ENCODE results near the gene NELFB. TPM values are rescaled to one million over a fixed set of nuclear protein-coding genes. Genes with fewer than 3 reads are reported as not detected.

The NELFB gene
- total RNA-seq, 1 donor from 2014 or later = 44.8 TPM

DNA sequence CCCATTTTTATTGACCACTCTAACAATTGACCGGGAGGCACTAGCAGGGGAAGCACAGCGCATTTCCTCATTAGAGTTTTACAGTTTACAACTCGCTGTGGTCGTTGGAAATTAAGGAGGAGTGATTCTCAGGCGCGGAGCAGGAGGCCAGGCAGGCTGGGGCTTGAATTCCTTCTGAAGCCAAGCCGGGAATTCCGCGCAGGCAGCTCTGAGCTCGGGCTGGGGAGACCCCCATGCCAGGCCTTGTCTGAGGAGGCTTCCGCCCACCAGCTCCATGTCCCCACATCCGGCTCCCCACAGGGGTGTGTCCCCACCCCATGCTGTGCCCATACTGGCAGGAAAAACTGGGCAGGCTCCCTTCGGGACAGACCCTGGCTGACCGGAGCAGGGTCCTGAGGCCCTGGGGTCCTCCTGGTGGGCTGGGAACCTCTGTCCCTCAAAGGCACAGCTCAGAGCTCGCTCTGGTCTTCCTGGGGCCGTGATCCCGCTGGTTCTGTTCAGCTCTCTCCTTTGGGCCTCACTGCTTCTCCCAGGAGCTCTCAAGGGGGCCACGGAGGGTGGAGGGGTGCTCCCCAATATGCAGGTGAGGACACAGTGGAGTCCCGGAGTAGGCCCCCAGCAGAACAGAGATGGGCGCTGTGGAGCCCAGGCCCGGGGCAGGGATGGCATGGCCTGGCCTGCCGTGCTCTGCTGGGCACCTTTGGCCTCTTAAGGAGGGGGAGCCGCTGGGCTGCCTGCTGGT is 48.2 kb downstream of the NELFB start:
- no peak for DNase-seq

DNA sequence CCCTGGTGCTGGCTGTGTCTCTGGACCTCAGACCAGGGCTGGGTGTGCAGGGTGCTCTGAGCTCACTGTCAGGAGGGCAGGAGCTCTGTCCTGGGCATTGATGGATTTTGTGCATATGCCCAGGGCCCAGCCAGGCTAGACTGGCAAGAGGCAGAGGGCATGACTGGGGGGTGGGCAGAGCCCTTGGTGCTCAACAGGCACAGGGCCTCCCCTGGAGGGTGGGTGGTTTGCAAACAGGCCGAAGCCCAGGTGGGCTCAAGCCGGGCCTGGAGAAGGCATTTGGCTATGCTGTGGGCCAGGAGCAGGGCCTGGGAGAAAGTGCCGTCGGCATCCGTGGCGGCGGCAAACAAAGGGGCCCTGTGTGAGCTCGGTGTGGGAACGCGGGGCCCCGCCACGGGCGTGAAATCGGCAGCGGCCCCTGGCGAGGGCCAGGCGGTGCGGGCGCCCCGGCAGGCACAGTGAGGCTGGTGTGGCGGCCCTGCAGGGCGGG is 48.8 kb downstream of the NELFB start:
- DNase-seq = no peak

DNA sequence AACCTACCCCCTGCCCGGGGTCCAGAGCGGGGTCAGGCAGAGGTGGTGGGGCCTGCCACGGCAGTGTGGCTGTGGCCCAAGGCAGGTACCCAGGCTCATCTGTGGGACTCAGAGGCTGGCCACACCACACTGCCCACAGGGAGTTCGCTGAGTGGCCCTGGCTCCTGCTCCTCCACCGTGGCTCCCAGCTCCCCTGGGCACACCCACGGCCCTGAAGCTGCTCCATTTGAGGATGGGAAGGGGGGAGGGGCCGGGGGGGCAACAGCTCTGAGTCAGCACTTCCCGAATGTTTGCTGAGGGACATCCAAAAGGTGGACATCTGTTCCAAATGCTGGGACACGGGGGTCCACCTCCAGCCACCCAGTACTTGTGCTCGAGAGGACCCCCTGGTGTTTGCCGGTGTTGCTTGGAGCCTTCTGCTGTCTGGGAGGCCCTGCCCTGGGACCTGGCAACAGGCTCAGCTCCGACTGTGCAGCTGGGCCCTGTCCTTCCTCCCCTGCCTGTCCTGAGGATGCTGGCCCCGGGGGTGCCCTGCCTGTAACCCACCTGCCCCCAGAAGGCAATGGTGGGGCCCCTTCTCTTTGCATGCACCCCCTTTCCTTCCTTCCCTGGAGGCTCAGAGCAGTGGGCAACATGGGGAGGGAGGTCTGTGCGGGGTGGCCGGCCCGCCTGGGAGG is 49.4 kb downstream of the NELFB start:
- no peak for DNase-seq

DNA sequence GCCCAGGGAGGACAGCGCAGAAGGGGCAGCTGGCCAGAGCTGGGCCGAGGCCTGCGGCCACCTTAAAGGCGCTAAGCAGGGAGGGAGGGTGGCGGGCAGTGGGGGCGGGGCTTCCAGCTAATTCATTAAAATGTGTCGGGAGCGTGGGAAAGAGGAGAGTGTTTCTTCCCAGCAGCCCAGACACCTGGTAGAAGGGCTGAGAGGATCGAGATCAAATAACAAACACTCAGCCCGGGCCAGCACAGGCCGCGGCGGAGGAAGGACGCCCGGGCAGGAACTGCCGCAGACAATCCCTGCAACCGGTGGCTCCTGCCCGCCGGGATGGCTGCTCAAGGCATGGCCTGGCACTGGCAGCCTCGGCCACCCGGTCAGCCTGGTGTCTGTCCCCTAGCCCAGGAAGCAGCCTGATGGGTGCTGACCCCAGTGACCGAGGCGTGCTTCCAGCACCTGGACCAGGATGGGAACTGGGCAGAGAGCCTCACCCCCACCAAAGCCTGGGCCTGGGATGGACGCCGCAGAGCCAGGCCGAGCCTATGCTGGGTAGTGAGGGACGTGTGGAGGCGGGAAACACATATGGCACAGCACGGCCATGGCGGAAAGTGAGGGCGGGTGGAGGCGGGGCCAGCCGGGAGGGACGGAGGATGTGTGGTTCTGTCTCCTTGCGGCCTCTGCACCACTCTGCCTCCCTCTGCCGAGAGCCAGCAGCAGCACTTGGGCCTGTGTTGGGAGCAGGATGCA is 50.1 kb downstream of the NELFB start:
- peak; percentile 69 for DNase-seq

DNA sequence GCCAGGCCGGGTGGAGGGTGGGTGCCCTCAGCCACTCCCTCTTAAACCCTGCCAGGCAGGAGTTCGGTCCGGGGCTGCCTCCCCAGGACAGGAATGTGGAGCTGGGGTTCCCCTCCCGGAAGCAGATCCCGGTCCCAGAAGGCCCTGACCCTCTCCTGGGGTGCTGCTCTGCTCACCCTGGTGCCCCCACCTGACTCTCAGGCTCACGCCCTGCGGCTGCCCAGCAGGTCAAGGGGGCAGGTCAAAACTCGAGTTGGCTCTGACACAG is 50.6 kb downstream of the NELFB start:
- no peak for DNase-seq

DNA sequence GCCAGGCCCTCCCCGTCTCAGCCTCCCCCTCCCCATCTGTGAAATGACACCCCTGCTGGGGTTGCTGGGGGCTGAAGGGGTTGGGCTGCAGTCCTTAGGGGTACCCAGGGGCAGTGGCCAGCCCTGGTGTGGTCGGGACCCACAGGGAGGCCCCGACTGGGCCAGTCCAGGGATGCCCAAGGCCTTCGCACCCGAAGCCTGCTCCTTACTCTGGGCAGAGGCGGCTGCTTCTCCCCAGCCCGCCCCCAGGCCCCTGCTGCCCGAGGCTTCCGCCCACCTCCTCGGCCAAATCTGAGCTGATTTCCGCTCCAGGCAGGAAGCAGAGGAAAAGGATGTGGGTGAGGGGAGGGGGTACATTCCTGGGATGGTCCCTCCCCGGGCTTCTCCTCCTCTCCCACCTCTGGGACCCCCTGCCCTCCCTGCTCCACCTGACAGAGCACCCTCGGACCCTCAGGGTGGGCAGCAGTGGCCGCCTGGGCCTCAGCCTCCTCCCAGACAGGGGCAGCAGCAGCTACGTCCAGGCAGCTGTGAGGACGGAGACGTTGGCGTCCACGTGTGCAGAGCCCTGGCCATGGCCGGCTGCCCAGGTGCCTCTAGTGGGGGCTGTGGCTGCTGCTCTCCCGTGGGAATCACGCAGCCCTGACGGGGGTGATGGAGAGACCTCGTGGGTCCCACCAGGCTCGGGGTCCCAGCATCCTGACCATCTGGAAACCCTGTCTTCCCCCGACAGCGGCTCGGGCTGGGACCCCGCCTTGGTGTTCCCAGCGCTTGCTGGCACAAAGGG is 51.1 kb downstream of the NELFB start:
- no peak for DNase-seq

DNA sequence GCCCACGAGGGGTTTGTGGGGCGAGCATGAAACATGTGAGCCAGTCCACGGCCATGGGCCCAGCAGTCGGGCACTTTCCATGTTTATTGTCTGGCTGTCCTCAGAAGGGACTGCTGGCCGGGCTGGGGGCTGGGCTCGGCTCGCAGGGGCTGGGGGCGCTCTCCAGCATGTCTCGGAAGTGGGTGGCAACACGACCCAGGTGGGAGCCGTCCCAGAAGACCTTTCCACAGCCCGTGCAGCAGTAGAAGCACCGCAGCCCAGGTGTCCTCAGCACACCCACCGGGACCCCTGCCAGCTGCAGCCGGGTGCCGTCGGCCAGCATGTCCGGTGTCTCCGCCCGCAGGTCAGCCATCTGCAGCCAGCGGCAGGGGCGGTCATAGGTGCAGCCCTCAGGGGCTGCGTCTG is 51.7 kb downstream of the NELFB start:
- DNase-seq = no peak

DNA sequence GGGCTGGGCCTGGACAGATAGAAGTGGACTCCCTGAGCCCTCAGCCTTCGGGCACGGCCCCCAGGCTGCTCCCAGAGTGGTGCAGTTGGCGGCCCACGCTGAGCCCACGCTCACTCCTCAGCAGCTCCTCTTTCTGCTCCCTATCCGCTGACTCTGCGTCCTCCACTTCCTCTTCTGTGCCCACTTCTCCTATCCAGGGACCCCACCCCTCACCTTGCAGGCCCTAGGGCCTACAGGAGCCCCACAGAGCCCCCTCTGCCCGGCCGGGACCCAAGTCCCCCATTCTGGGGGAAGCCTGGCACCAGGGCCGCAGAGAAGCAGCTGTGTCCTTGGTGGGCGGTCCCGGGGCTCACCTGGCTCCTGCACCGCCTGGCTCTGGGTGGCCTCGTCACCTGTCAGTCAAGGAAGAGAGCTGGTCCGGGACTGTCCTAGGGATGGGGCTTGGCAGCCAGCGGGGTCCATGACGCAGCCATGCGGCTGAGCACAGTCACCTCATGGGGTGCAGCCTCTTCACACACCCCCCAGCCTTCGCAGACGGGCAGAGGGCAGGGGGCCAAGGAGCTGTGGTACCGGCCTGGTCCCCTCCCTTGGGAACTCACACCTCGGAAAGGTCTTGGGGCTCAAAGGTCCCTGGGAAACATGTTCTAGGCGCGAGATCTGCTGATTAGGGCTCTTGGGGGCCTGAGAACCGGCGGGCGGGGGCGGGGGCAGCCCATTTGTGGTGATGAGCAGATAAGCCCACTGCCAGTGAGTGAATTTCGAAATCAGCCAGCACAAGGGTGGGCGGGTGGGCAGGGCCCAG is 52.3 kb downstream of the NELFB start:
- no peak for DNase-seq

DNA sequence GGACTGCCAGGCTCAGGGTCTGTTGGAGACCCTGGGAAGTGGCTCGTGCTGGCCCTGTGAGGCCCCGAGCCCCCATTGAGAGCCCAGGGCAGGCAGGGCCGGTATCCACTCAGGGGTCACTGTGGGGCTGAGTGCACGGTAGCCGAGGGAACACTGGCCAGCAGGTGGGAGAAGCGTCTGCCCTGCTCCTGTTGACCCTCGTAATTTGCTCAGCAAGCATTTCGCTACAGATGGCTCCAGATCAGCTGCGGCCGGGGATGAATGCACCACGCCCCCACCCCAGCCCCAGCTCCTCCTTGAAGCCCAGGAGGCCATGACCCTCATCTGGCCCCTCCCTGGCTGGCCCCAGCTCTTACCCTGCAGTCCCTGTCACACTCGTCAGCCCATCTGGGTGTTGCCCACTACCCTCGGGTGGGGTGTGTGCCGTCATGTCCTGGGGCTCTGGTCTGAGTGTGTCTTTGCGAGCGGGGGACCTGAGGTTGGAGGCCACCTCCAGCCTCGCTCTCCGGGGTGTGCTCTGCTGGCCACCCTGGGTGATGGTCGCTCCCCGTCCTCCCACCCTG is 53.0 kb downstream of the NELFB start:
- DNase-seq = no peak

DNA sequence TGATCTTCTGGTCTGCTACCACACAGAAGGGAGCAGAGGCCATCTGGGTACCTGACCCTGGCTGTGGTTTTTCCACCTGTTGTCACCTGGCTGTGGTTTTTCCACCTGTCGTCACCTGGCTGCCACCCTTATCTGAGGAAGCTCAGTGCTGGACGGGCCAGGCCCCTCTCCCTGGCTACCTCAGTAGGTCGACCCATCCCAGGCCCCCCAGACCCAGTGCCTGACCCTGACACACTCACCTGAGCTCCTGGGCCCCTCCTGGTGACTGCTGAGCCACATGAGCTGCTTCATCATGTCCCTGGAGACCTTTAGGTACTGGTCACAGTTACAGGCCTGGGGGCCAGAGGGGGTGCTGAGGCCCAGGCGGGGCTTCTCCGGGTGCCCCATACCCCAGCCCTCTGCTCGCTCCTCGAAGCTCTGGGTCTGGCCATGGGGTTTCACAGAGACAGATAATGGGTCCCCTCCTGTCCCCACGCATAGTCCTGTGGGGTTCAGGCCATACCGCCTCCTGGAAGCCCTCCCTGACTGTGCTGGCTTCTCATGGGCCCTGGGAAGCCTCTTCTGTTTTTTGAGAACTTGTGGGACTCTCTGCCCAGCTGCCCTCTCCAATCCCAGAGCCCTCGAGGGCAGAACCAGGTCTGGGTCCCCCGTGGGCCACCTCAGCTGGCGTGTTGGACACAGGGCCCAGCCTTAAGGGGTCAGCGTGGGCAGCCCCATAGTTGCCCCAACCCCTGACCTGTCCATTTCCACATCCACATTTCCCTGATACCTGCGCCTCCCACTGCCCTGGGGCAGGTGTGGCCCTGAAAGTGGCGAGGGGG is 54.5 kb downstream of the NELFB start:
- DNase-seq = no peak

DNA sequence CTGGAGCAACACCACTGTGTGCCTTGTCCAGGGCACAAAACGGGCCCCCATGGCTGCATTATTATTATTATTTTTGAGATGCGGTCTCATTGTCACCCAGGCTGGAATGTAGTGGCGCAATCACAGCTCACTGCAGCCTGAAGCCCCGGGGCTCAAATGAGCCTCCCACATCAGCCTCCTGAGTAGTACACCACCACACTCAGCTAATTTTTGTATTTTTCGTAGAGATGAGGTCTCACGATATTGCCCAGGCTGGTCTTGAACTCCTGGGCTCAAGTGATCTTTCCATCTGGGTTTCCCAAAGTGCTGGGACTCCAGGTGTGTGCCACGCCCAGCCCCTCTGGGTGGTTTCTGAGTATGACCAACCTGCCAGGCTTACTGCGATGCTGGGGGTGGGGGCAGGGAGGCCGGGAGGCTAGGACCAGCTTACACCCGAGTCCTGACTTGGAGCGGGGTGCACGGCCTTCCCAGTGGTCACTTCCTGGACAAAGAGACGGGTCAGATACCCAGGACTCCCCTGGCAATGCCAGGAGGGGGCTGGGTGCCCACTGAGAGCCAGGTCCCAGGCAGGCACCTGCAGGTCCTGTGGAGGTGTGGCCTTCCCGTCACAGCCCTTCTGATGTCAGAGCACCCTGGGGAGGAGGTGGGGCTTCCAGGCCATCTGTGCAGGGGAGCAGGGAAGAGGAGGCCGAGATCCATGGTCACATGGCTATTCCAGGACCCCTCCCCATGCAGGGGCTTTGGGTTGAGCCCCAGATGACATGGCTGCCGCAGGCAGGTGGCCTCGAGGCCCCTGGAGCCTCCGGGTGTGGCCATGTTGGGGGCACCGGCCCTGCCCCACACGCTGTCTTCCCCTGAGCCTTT is 55.3 kb downstream of the NELFB start:
- no peak for DNase-seq

DNA sequence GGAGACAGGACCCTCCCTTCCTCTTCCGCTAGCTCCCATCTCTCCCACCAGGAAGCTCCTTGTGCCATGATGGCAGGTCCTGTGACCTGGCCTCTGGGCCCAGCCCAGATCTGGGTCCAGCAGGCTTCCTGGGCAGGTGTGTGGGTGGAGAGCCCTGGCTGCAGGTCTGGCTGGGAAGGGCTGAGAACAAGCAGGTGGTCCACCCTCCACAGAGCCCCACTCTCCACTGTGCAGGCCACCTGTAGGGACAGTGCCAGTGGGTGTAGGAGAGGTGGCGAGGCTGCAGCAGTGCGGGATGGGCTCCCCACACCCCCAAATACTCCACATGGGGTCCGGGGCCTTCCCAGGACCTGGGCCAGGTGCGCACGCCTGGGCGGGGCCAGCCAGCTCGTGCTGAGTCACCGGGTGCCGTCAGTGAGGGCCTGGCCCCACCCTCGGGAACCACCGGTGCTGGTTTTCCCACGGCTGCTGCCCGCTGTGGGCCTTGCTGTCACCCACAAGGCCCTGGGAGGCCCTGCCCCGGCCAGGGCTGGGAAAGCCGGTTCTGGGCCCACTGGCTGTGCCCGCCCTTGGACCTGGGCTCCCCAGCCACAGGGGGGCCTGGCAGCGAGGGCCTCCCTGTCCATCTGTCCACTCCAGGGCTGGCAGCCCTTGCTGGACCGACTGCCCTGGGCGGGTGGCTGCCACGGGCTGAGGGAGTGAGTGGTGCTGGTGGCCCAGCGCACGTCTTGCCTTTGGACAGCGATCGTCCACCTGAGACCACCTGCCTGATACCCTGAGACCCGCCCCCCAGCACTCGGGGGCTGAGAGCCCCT is 56.3 kb downstream of the NELFB start:
- no peak for DNase-seq

DNA sequence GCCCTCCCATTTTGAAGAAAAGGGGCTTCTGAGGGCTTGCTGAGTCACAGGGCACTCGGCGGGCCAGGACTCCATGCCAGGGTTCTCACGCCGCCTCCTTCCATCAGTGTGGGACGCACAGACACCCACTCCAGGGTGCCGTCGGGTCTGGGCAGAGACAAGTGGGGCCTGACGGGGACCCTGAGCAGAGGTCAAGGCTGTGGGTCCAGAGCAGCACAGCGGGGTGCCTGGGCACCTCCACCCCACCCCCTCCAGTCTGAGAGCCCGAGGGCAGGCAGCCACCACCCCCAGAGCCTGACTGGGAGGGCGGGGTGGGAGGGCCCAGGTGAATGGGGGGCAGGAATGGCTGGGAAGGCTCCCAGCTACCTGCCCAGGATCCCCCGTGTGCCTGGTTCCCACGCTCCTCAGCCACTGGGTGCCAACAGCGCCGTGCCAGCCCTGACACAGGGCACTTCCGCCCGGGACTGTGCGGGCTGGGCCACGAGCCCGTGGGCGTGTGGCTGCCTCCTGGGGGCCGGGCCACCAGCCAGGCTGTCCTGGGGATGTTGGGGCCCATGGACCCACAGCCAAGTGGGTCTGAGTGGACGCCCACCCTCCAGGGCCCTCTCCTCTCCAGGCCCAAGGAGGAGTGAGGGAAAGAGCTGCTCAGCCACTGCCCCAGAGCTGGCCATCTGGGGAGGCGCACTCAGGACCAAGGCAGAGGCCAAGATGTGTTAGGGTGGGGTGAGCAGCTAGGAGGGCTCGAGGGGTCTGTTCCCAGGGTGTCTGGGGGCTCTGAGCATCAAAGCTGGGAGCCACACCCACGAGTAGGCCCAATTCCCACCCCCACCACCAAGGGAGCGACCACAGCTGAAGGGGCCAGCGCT is 57.1 kb downstream of the NELFB start:
- no peak for DNase-seq

DNA sequence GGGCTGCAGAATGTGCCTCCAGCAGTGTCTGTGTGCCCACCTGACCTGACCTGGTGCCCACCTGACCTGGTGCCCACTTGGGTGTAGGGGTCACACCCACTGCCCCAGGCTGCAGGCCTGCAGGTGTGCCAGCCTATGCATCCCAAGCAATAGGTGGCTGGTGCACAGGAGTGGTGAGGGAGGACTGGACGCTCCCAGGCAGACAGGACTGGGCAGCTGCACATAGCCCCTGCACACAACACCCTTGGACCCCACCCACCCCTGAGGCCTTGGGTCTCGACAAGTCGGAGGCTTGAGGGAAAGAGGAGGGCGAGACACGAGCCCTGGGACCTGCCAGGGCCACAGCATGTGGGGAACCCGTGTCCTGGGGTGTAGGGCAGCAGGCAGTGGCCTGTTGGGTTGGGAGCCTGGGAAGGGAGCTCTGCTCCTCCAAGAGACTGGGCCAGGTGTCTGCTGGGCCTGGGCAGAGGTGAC is 57.8 kb downstream of the NELFB start:
- DNase-seq = no peak

DNA sequence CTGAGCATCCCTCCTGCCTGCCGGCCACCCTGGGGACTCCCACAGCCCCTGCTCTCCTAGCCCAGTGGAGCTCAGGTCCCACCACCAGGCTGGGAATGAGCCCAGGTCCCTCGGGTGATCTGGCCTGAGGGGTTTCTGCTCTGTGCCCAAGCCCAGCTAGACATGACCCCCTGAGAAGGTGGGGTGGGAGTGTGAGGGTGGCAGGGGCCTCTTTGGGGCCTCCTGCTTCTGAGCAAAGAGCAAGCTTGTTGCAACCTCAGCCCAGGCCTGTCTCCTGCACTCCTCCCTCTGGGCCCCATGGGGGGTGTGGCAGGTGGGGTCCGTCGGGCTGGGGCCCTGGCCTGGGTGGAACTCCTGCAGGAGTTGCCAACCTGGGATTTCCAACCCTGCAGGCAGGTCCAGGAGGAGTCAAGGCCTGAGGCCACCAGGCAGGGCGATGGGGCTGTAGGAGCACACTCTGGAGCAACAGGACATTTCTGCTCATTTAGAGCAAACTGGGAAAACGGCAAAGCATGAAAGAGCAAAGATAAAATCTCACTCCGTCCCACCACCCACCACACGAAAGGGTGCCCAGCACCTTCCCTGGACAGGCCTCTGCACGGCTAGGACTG is 58.3 kb downstream of the NELFB start:
- DNase-seq = no peak

DNA sequence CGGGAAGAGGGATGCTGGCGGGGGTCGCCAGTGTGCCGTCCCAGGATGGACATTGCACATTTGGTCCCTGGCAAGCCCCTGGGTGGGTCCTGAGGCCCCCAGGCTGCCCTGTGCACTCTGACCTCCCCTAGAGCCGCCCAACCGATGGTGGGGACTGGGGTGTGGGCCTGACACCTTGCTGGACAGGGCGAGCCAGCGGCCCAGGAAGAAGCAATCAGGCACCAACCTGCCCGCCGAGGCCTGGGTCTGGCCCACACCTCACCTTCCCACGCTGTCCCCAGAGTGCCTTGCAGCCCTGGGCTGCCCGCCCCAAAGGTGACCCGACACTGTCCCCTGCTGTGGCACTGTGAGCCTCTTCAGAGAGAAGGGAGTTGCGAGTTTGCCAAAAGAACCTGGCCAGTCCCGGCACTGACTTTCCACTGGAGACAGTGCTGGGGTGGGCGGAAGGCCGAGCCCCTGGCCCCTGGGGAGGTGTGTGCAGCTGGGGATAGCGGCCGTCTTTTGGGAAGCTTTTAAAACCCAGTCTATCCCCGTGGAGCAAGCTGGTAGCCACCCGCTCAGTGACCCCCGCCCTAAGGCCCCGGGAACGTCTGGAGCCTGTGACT is 58.9 kb downstream of the NELFB start:
- DNase-seq = no peak

Data from occipital lobe (tissue), 2 donors.